B cell (primary cell): ENCODE measurements around the gene NPL. TPM values are rescaled to one million over a fixed set of nuclear protein-coding genes. Genes with fewer than 3 reads are reported as not detected.

ENCODE experiments used
- ATAC-seq: fragments of 200-7000 bp; cut with Tn5 transposase; one replicate; pipeline ENCODE4 v1.10.0; 2021; ENCODE audit warnings: low read depth, mild to moderate bottlenecking, moderate number of reproducible peaks, moderate library complexity
- CTCF ChIA-PET: fragments of 350-600 bp; sonication (Branson Sonifier 250); formaldehyde crosslinking; loops from one replicate; lab custom pipeline; 2021; ENCODE audit warnings: antibody characterized with exemption, inconsistent platforms; lab: Charles Lee
- POLR2A ChIA-PET: fragments of 350-600 bp; sonication (Branson Sonifier 250); formaldehyde crosslinking; loops from one replicate; lab custom pipeline; 2021; ENCODE audit warnings: antibody characterized with exemption; lab: Charles Lee
- DNase-seq: peaks from one replicate; pipeline ENCODE4 v3.0.0; 2013
- H2AFZ ChIP-seq: 2 replicates; pipeline ENCODE4 v1.6.1; 2012; ENCODE audit warnings: mild to moderate bottlenecking, low read depth, low read length; ENCODE audit not compliant: insufficient read depth, poor library complexity, severe bottlenecking
- H3K27ac ChIP-seq, 2 donors: 1 replicate in 1 of 2; 2 replicates in 1 of 2; pipeline ENCODE4 v1.5.1; 2012 to 2013; ENCODE audit warnings: low read length in 2 of 2, mild to moderate bottlenecking in 2 of 2, moderate library complexity in 1 of 2
- H3K27me3 ChIP-seq, 4 experiments: fragments of 200-600 bp in 1 of 4; sonication (generic) in 1 of 4; replicated peaks in 1 of 4; 1 replicate in 2 of 4; 2 replicates in 2 of 4; pipeline versions ENCODE4 v1.6.1 to v1.7.0; 2013 to 2016; ENCODE audit warnings: low read length in 3 of 4, mild to moderate bottlenecking in 2 of 4, mixed read lengths in 1 of 4, moderate library complexity in 1 of 4; ENCODE audit not compliant: insufficient read depth in 4 of 4, control insufficient read depth in 3 of 4; ENCODE audit errors: control extremely low read depth in 1 of 4
- H3K36me3 ChIP-seq, 2 experiments: replicated peaks in 1 of 2; 1 replicate in 1 of 2; 2 replicates in 1 of 2; pipeline versions ENCODE4 v1.6.1 to v1.7.1; 2013; ENCODE audit warnings: low read length in 1 of 2; ENCODE audit not compliant: insufficient read depth in 2 of 2, control insufficient read depth in 1 of 2; ENCODE audit errors: control extremely low read depth in 1 of 2, extremely low read depth in 1 of 2
- H3K4me1 ChIP-seq, 2 donors: fragments of 200-600 bp in 1 of 2; sonication (generic) in 1 of 2; 1 replicate in 1 of 2; 2 replicates in 1 of 2; pipeline versions ENCODE4 v1.5.1 to v1.6.1; 2013 to 2017; ENCODE audit warnings: low read length in 2 of 2; ENCODE audit not compliant: control insufficient read depth in 2 of 2, insufficient read depth in 2 of 2
- H3K4me2 ChIP-seq: replicated peaks from 2 replicates; pipeline ENCODE3; 2012; ENCODE audit warnings: mild to moderate bottlenecking, low read depth, low read length; ENCODE audit not compliant: poor library complexity, severe bottlenecking
- H3K4me3 ChIP-seq, 5 experiments: fragments of 200-600 bp in 1 of 5; sonication (generic) in 1 of 5; 1 replicate in 3 of 5; 2 replicates in 2 of 5; pipeline versions ENCODE4 v1.5.1 to v1.7.0; 2011 to 2016; ENCODE audit warnings: low read length in 4 of 5, mild to moderate bottlenecking in 4 of 5, low read depth in 2 of 5, control low read depth in 1 of 5, moderate library complexity in 1 of 5; ENCODE audit not compliant: insufficient read depth in 1 of 5; ENCODE audit errors: control extremely low read depth in 1 of 5, extremely low read depth in 1 of 5
- H3K79me2 ChIP-seq: fragments of 200-600 bp; sonication (generic); one replicate; pipeline ENCODE4 v1.6.0; 2016; ENCODE audit warnings: low read length; ENCODE audit not compliant: control insufficient read depth, insufficient read depth
- H3K9ac ChIP-seq: fragments of 200-600 bp; sonication (generic); 2 replicates; pipeline ENCODE4 v1.6.1; 2017; ENCODE audit warnings: mild to moderate bottlenecking, low read length, moderate library complexity
- H3K9me3 ChIP-seq, 3 donors: one replicate each; pipeline versions ENCODE4 v1.6.1 to v1.7.1; 2013; ENCODE audit warnings: low read length in 2 of 3; ENCODE audit not compliant: control insufficient read depth in 2 of 3, insufficient read depth in 1 of 3; ENCODE audit errors: control extremely low read depth in 1 of 3
- H4K20me1 ChIP-seq: 2 replicates; pipeline ENCODE4 v1.6.0; 2012; ENCODE audit warnings: mild to moderate bottlenecking, low read length; ENCODE audit not compliant: insufficient read depth, control insufficient read depth, poor library complexity, severe bottlenecking
- H3K27ac Mint-ChIP-seq: one replicate; pipeline ENCODE4 v1.8.0; 2021; ENCODE audit warnings: mixed read lengths
- H3K27me3 Mint-ChIP-seq: one replicate; pipeline ENCODE4 v1.8.0; 2021; ENCODE audit warnings: mixed read lengths
- H3K4me1 Mint-ChIP-seq: one replicate; pipeline ENCODE4 v1.8.0; 2021; ENCODE audit warnings: mixed read lengths
- H3K4me3 Mint-ChIP-seq: one replicate; pipeline ENCODE4 v1.8.0; 2021; ENCODE audit warnings: mixed read lengths
- H3K9me3 Mint-ChIP-seq: one replicate; pipeline ENCODE4 v1.8.0; 2022; ENCODE audit warnings: mixed read lengths; ENCODE audit not compliant: insufficient read depth
- CTCF ChIP-seq: fragments of 200-600 bp; IDR thresholded peaks from one replicate; pipeline ENCODE4 v1.8.0; 2022; ENCODE audit warnings: antibody characterized with exemption, mild to moderate bottlenecking
- EZH2 ChIP-seq: IDR thresholded peaks from 2 replicates; pipeline ENCODE4 v1.6.1; 2012; ENCODE audit warnings: borderline replicate concordance, low read depth, mild to moderate bottlenecking, moderate library complexity, low read length; ENCODE audit not compliant: insufficient read depth, poor library complexity, severe bottlenecking
- WGBS: methylation state at CpG from one replicate; pipeline ENCODE4 v1.1.5; 2013; ENCODE audit warnings: missing lambda C conversion rate; ENCODE audit not compliant: insufficient coverage; 5-methylcytosine and 5-hydroxymethylcytosine counted together
- intact Hi-C: fragments of 100-400 bp; cut with micrococcal nuclease; formaldehyde crosslinking; loops from one replicate; pipeline ENCODE4 v1.10.0; 2022
- polyA plus RNA-seq: library from polyadenylated mRNA; depleted of rRNA; stranded (reverse); fragments of >200 nt; gene quantifications from 2 replicates; pipeline ENCODE4 v1.2.3, GENCODE V29; 2012
- total RNA-seq, 2 donors: library from RNA; stranded (reverse); fragments of 120-200 nt in 1 of 2; gene quantifications; 1 replicate in 1 of 2; 2 replicates in 1 of 2; pipeline versions ENCODE4 v1.2.3 to v1.2.4, GENCODE V29; 2013 to 2022

The NPL gene
- total and polyA plus RNA-seq, 2 donors (not counting 1 experiment from before 2014, with no cell fraction given), result 3.4 to 5.9 TPM

DNA sequence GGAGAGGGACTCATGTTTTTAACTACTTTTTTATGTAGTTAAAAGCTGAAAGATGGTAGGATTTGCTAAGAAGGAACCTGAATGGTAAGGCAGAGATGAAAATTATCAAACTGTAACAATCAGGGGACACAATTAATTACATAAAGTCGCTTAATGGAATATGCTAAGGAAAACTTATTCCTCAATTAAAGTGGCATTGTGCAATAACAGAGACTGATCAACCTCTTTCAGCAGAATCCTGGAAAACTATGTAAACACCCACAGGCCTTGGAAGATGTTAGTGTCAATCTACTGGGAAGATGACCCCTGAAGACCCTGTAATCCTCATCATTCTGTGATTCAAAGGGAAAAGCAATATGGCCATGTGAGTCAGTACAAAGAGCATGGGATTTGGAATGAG lies 46.8 kb upstream of the NPL start:
- intact Hi-C loops, result no loop called here
- Mint-ChIP-seq H3K4me3 (no peak overlapping the region), H3K27ac (no peak overlapping the region), H3K4me1 (no peaks in the 10 kb centered on the region), H3K9me3 (no peaks in the 10 kb centered on the region), H3K27me3 (peaks cover 2% of the 10 kb centered on the region)
- no peak for ATAC-seq
- DNase-seq, result no peak
- H3K4me2 ChIP-seq, result no peak overlapping the region
- TF ChIP-seq EZH2, result no peak
- no peak for TF ChIP-seq CTCF
- no peak overlapping the region for H3K4me3 ChIP-seq
- H3K27ac ChIP-seq, result no peak overlapping the region
- H3K36me3 ChIP-seq, result no peaks in the 10 kb centered on the region
- POLR2A ChIA-PET, result no interaction called here
- H3K79me2 ChIP-seq, result no peaks in the 10 kb centered on the region
- WGBS, result no CpG with 5 or more reads among the region's 1 CpG
- H3K9me3 ChIP-seq, result no peaks in the 10 kb centered on the region
- CTCF ChIA-PET, result no interaction called here
- no peak overlapping the region for H3K9ac ChIP-seq
- H4K20me1 ChIP-seq, result no peaks in the 10 kb centered on the region
- no peaks in the 10 kb centered on the region for H3K27me3 ChIP-seq
- no peaks in the 10 kb centered on the region for H3K4me1 ChIP-seq
- H2AFZ ChIP-seq, result no peak overlapping the region

GRCh38 chr1:182752077-182752988 lies 37.2 kb upstream of the NPL start:
- H4K20me1 ChIP-seq, result no peaks in the 10 kb centered on the region
- Mint-ChIP-seq H3K4me3 (no peak overlapping the region), H3K27ac (no peak overlapping the region), H3K4me1 (no peaks in the 10 kb centered on the region), H3K9me3 (no peaks in the 10 kb centered on the region), H3K27me3 (peaks cover 8% of the 10 kb centered on the region)
- POLR2A ChIA-PET, result no interaction called here
- no peaks in the 10 kb centered on the region for H3K79me2 ChIP-seq
- DNase-seq, result no peak
- H3K27me3 ChIP-seq, result peaks cover 0 to 5% (median 1%) of the 10 kb centered on the region in 4 experiments
- TF ChIP-seq EZH2 (no peak), CTCF (no peak)
- no peaks in the 10 kb centered on the region for H3K9me3 ChIP-seq
- no peak overlapping the region for H3K9ac ChIP-seq
- H2AFZ ChIP-seq, result no peak overlapping the region
- intact Hi-C loops, result no loop called here
- no peak overlapping the region for H3K4me3 ChIP-seq
- 75% methylated on average over 12 of the region's 14 CpGs for WGBS
- no peak for ATAC-seq
- no peaks in the 10 kb centered on the region for H3K4me1 ChIP-seq
- no peaks in the 10 kb centered on the region for H3K36me3 ChIP-seq
- CTCF ChIA-PET, result no interaction called here
- H3K4me2 ChIP-seq, result no peak overlapping the region
- no peak overlapping the region for H3K27ac ChIP-seq
